HG02571 (cell line): ENCODE data around the gene MAVS.

ENCODE experiments used
- ATAC-seq: cut with Tn5 transposase; IDR thresholded peaks from one replicate; pipeline ENCODE4 v1.9.1; 2021; ENCODE audit warnings: mild to moderate bottlenecking, moderate library complexity; ENCODE audit not compliant: unreplicated experiment

The MAVS gene

DNA sequence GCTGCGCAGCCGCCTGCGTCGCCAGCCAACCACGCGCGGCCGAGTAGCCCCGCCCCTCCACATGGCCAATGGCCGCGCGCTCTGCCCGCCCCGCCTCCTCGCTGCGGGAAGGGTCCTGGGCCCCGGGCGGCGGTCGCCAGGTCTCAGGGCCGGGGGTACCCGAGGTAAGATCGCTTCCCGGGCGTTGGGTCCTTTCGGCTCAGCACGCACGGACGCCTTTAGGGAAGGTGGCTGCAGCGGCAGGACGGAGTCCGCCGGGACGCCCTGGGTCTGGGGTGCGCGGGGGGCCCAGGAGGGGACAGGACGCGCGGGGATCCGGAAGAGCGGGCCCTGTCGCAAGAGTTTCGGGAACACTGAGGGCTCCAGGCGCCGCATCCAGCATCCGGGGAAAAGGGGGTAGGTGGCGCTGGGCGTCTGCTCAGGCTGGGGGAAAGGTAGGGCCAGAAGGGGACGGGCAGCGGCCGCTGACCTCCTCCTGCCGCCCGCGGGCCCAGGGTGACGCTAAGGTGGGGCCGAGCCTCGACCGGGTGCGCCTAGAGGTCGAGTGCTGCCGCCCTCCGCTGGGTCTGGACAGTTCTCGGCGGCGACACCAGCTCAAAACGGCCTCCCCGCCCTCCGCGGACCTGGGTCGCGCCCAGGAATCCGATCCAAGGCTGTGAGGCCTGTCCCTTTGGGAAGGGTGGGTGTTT, at the start of gene MAVS:
Gene MAVS (plus strand): TSS at position 95 of the 689 bp plus-strand sequence. CDS start 7,791 bp downstream, outside the sequence.
- ATAC-seq, result peak; percentile 89

DNA sequence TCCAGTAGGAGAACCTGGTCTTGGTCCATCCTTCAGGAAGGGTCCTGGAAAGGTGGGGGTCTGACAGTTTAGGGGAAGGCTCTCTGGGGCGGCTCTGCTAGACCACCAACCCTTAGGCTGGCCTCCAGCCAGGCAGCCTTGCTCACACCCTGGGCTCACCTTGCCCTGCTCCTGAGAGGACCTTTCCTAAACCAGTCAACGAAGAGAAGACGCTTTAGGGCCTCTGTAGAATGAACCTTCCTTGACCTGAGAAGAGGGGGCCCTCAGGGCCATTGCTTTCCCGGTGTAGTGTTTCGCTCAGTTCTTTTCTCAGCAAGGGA, 49.4 kb upstream of the MAVS start:
- no peak for ATAC-seq

- no peak for ATAC-seq
These were observed 48.9 kb upstream of the MAVS start for GRCh38 chr20:3797592-3798372.

- ATAC-seq, result no peak
These were observed 48.3 kb upstream of the MAVS start for GRCh38 chr20:3798373-3798768.

- ATAC-seq, result no peak
These were observed 47.8 kb upstream of the MAVS start for GRCh38 chr20:3798908-3799248.

GRCh38 chr20:3800256-3800877, 46.3 kb upstream of the MAVS start:
- no peak for ATAC-seq

DNA sequence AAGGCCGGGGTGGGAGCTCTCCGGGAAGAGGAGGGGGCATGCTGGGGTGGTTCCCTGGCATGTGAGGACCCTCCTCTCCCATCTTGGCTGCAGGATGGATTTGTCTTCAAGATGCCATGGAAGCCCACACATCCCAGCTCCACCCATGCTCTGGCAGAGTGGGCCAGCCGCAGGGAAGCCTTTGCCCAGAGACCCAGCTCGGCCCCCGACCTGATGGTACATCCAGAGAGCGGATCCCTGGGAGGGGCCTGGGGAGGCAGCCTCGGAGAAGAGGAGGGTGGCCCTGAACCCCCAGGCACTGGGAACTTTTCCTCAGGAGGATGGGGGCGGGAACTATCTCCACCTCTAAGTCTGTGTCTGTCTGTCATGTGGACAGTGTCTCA, 45.8 kb upstream of the MAVS start:
- no peak for ATAC-seq

DNA sequence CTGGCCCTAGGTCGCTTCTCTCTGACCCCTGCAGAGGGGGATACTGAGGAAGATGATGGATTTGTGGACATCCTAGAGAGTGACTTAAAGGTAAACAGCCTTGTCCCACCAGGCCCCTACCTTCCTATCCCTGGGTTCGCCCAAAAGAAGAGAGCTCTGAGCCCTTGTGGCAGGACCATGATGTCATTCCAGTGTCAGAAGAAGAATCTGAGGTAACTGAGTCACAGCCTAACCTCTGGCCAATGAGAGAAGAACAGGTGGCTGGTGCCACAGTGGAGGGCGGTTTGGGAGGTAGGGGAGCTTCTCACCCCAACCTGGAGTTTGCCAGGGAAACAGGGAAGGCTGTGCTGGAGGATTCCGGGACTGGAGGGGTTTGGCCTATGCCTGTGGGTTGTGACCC, 45.3 kb upstream of the MAVS start:
- no peak for ATAC-seq

DNA sequence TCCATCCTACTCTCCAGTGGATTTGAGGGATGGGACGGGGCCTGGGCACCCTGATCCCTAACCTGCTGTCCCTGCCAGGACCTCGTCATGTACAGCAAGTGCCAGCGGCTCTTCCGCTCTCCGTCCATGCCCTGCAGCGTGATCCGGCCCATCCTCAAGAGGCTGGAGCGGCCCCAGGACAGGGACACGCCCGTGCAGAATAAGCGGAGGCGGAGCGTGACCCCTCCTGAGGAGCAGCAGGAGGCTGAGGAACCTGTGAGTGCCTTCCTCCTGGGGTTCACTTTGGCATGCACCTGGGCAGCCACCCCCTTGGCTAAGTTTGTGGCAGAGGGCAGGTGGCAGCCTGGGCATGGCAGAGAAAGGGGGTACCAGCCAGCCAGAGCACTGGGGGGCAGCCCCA, 44.8 kb upstream of the MAVS start:
- ATAC-seq, result no peak

DNA sequence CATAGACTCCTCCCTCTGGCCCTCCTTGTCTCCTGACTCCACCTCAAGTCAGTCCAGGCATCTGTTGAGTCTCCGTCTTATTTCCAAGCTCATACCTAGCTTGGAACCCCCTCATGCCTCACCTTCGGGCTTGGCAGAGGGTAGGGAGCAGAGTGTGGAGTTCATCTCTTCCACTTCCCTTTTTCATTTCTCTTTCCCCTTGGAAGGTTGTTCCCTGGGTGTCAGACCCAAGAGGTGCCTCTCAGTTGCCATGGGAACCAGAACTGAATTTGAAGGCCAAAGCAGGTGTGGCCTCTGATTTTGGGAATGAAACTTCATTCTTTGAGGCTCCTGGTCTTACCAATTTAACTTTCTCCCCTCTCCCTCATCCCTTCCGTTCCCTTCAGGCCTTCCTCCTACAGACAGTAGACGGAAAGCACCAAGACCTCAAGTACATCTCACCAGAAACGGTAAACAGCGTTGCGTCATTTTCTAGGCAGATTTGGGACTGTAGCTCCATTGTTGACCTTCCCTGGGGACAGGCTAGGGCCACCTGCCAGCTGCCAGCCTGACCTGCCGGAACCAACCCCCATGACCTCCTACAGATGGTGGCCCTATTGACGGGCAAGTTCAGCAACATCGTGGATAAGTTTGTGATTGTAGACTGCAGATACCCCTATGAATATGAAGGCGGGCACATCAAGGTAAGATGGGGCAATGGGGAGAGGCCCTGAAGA, 44.0 kb upstream of the MAVS start:
- ATAC-seq, result no peak

- ATAC-seq, result no peak
These were observed 43.3 kb upstream of the MAVS start for GRCh38 chr20:3803289-3803688.

- ATAC-seq, result no peak
These were observed 42.8 kb upstream of the MAVS start for GRCh38 chr20:3803854-3804253.

GRCh38 chr20:3804254-3804751, 42.3 kb upstream of the MAVS start:
- ATAC-seq, result no peak

- ATAC-seq, result no peak
These were observed 41.9 kb upstream of the MAVS start for GRCh38 chr20:3804781-3805180.

GRCh38 chr20:3808544-3808943, 38.1 kb upstream of the MAVS start:
- ATAC-seq, result no peak

GRCh38 chr20:3811467-3812258, 35.0 kb upstream of the MAVS start:
- ATAC-seq, result no peak

DNA sequence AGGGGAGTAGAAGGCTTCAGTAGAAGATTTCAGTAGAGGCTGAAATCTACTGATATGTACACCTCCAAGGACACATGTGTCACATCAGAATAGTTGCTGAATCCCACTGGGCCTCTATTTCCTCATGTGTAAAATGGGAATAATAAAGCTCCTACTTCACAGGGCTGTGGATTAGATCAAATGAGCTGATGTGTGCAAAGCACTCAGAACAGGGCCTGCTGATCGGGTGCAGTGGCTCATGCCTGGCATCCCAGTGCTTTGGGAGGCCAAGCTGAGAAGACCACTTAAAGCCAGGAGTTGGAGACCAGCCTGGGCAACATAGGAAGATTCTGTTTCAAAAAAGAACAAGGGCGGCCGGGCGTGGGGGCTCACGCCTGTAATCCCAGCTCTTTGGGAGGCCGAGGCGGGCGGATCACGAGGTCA, 34.4 kb upstream of the MAVS start:
- no peak for ATAC-seq

DNA sequence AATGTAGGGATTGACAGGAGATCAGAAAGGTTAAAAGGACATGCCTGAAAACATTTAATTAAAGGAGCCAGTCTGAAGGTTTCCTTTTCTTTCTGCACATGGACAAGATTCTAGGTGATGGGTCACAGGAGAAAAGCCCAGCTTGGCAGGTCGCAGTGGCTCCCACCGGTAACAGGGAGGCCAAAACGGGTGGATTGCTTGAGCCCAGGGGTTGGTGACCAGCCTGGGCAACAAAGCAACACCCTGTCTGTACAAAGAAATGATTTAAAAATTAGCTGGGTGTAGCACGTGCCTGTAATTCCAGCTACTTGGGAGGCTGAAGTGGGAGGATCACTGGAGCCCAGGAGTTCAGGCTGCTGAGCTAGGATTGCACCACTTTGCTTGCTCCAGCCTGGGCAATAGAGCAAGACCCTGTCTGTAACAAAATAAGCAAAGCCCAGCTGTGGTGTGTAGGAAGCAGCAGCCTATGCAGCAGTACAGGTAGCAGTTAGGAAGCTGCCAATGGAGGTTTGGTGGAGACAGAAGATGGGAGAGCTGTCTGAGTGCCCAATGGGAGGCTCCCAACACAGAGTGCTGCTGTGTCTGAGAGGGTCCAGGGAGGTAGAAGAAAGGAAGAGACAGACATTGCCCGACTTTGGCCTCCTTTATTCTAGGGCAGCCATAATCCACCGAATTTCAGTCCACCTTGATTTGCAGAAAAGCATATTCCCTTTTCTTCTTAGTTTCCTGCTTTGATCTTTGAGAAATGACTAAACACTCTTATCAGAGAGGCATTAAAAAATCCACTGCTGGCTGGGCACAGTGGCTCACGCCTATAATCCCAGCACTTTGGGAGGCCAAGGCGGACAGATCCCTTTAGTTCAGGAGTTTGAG, 33.4 kb upstream of the MAVS start:
- no peak for ATAC-seq

- no peak for ATAC-seq
These were observed 32.6 kb upstream of the MAVS start for GRCh38 chr20:3813848-3814581.
